DMS153 treated with DMSO at 0.1 percent for 48 hours (cell line): ENCODE measurements around the gene GAPDHS.

Experiments used
- DNase-seq: peaks from one replicate; lab custom pipeline; 2025; ENCODE audit not compliant: unreplicated experiment; lab: John Stamatoyannopoulos, UW

GAPDHS gene

DNA sequence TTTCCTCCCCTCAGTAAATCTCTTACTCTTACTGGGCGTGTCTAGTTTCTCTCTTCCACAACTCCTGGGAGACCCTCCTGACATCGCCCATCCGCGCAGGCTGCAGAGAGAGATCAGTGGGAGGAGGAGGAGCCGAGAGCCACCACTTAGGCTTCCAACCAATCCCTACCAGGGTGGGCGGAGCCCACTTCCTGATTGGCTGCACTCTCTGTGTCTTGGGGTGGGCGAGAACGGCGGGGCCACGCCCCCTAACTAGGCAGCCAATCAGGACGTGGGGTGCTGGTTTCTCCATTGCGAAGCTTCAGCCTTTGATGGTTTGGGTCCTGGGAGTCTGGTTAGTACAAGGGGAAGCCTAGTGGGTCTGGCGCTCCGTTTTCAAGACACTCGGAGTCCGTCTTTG is 52.6 kb downstream of the GAPDHS start, which contains the start of gene PMIS2:
PMIS2 (plus strand) TSS at position 326 of the 400 bp plus-strand sequence. CDS start 87 bp downstream, outside the sequence.
- DNase-seq: no peak

DNA sequence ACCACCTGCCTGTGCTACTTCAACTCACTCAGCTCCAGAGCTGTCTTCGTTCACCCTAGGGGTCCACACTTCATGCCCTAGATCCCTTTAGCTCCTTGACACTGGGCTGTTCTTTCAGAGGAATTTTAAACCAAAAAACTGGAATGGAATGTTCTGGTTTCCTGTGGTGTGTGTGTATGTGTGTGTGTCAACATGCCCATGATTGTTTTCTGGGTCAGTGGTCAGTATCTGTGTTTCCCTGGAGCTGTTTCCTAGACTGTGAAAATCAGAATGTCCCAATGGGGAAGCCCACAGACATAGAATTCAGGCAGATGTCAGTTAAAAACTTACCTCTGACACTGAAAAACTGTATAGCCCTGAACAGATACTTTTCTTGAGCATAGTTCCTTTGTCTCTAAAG is 54.1 kb downstream of the GAPDHS start:
- no peak for DNase-seq

DNA sequence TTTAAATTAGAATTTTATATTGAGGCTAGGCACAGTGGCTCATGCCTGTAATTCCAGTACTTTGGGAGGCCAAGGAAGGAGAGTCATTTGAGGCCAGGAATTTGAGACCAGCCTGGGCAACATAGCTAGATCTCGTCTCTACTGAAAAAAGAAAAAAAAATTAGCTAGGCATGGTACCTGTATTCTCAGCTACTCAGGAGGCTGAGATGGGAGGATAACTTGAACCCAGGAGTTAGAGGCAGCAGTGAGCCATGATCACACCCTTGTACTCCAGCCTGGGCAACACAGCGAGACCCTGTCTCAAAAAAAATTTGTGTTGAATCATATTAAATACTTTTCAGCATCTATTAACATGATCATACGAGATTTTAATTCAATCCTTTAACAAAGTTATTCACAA is 57.6 kb downstream of the GAPDHS start:
- DNase-seq: no peak

DNA sequence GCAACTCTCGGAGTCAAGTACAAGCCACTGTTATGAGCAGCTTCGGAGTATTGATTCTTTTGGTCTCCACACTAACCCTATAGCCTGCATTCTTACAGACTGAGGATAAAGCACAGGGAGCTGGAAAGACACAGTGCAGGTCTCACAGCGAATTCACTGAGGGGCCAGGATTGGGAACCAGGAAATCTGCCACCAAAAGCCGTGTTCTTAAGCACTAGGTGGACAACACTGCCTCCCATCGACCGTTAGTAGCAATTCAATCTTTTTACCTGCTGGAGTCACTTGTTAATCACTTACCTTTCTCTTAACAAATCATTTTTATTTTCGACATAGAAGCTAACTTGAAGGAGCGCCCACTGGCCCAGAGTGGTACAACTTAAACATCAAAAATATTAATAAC is 59.0 kb downstream of the GAPDHS start:
- peak; percentile 4 for DNase-seq
